ENCODE results near the gene FGF21.

Gene FGF21

GRCh38 chr19:48728911-48729664 lies 26.2 kb upstream of the FGF21 start:
- DNase-seq (ENCODE audit: low read depth in 2 of 3, low spot score in 1 of 3): no peak

- no peak for DNase-seq (ENCODE audit: low read depth in 2 of 3, low spot score in 1 of 3)
Observed at GRCh38 chr19:48731452-48731851, 23.9 kb upstream of the FGF21 start.

GRCh38 chr19:48734625-48735024 lies 20.7 kb upstream of the FGF21 start:
- DNase-seq (ENCODE audit: low read depth in 2 of 3, low spot score in 1 of 3): no peak

DNA sequence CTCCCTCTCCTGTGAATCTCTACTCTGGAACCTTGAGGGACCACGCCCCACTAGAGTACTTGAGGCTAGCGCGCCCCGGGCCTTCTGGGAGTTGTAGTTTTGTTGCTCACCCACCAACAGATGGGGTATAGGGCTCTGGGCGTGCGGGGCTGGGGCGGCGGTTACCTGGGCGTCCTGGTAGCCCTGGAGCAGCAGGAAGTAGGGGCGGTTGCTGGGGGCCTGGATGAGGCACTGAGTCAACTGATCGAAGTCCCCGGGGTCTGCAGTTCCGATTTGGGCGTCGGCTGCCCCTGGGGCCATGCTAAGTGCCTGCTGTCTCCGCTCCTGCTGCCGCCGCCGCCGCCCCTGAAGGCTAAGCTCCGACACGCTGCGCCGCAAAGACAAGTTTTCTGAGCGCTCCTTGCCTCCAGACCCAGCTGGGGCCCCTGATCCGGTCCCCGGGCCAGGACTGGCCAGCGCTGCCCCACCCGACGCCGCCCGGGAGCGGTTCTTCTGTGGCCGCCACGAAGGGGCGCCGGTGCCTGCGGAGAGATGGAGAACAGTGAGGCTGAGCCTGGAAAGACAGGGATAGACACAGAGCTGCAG lies 20.2 kb upstream of the FGF21 start:
- DNase-seq (ENCODE audit: low read depth in 2 of 3, low spot score in 1 of 3): no peak

DNA sequence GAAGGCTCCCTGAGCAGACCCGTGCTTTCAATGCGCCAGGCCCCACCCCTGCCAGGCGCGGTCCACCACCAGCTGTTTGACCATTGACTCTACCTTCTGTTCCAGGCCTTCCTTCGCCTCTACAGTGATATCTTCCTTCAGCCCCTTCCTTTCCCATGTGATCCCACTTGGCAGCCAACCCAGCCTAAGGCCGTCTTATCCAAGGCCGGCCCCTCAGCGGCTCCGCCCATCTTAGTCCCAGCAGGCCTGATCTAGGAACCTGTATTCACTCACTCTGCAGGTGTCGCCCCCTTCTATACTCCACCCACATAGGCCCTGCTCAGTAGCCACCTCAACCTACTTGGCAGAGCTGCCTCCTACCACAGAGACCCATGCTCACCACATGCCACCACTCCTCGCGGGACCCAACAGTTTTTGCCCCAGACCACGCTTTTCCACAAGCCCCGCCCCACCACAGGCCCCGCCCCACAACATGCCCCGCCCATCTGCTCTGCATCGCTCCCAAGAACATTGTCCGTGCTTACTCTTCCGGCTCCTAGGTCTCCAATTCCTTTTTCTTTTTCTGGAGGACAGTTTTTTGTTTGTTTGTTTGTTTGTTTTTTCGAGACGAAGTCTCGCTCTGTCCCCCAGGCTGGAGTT lies 17.8 kb upstream of the FGF21 start:
- DNase-seq (ENCODE audit: low read depth in 2 of 3, low spot score in 1 of 3): no peak

GRCh38 chr19:48738557-48739403 lies 16.5 kb upstream of the FGF21 start:
- peak; percentile 90 to 94 (median 93) for DNase-seq (ENCODE audit: low read depth in 2 of 3, low spot score in 1 of 3)

DNA sequence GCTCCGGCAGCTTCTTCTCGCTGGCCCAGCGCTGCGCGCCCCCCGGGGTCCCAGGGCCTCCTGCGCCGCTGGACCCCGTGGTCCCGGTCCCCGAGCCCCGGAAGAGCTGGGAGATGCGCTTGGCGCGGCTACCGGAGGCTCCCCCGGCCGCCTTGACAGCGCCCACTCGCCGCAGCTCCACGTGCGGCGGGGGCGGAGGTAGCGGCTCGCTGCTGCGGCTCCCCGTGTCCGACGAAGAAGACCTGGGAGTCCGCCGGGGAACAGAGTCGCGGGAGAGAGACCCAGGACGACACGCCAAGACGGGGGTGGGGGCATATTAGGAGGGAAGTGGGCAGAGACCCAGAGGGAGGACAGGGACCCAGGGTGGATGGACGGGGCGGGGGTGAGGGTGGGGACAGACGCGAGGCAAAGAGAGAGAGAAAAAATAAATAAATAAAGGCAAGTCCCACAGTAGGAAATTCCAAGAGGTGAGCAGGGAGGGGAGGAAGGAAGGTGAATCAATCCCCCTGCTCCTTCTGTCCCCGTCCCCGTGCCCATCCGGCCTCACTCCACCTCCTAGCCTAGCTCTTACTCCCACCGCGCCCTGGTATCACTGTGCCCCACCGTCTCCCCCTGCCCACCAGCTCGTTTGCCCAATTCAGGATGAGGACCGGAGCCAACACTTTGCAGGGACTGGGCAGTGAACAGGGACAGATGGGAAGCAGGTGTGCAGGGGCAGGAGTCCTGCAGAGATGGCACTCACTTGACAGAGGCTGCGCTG lies 15.7 kb upstream of the FGF21 start:
- no peak for DNase-seq (ENCODE audit: low read depth in 2 of 3, low spot score in 1 of 3)

- no peak for DNase-seq (ENCODE audit: low read depth in 2 of 3, low spot score in 1 of 3)
Observed at GRCh38 chr19:48740164-48740972, 15.0 kb upstream of the FGF21 start, which contains the start of gene RASIP1. Gene RASIP1, minus strand, starts transcription at chr19:48740610. Its CDS starts 328 bp downstream, at chr19:48740282.

DNA sequence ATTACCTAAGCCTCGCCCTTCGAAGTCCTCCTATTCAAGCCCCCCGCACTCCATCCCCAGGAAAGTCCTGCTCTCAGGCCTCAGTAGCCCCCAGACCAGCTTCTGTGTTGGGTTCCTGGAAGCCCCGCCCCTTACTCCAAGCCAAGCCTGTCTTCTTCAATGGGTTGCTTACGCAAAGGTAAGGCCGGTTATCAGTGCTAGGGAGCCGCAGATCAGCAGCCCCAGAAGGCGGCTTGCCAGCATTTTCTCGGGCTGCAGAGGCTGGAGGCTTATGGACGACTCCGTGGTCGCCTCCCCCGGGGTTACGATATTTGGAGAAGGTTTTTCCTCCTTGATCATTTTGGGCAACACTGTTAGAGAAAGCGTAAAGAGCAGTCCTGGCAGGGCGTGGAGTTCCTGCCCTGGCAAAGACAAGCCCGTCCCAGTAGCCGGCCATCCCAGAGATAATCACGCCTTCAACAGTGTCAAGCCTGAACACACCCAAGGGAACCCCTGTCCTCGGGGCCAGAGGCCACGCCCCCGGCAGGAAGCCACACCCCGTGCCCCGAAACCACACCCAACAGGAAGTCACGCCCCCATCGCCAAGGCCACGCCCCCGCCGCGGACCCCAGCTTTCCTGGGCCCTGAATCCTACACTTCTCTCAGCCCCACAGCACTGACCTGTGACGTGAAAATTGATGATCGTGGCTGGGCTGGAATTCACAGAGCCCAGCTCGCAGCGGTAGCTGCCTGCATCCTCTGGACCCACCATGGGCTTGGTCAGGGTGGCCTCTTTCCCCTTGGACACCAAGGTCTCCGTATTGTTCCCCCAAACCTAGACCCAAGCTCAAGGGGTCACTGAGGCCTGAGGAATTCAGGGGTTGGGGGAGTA lies 14.0 kb upstream of the FGF21 start:
- peak in 2 of 3 donors; percentile 27 to 47 for DNase-seq (ENCODE audit: low read depth in 2 of 3, low spot score in 1 of 3)

- no peak for DNase-seq (ENCODE audit: low read depth in 2 of 3, low spot score in 1 of 3)
Observed at GRCh38 chr19:48742096-48742495, 13.2 kb upstream of the FGF21 start.

DNA sequence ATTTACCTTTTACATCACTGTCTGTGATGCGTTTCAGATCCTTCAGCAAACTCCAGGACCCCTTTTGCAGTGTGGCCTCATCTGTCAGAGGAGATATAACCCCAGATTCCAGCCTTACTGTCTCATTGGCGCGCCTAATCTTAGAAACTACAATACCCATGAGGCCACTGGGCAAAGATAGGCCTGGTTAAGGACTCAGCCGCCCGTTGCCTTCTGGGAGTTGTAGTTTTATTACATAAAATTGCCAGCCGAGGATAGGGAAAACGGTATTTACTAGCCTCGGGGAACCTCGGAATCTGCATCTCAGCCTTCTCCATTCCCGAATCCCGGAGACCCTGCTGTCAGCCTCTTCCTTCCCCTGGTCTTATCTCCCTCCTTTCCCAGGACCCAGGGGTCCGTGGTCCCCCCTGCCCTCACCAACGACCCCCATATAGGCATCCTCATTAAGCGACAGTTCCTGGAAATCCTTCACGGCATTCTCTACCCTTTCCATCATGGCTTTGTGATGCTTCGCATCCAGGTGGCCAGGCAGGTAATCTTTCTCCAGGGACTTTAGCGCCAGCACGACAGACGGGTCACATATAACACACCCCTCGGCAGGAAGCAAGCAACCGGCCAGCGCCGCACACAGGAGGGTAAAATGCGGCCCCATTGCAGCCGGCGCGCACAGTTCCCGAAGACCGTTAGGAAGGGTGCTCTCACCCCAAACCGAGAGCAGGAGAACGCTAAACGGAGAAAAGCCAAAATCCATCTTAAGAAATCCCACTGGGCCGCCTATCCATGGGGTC lies 9.9 kb upstream of the FGF21 start:
- DNase-seq (ENCODE audit: low read depth in 2 of 3, low spot score in 1 of 3): peak; percentile 22 to 55 (median 43)

DNA sequence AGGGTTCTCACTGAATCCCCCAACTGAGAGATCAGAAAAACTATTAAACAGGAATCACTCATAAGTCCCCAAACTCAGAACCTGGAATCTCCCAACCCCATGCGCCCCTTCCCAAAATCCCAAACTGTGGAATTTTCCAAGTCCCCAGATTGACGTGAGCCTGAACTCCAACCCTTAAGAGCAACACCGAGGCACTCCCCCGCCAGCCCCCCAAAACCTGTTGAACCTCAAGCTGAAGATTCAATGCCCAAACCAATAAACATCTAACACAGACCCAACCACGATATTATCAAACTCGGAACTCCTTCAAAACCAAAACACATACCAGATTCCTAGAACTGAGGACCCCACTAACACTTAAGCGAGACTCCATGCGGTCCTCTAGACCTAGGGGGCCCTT lies 9.2 kb upstream of the FGF21 start:
- DNase-seq (ENCODE audit: low read depth in 2 of 3, low spot score in 1 of 3): no peak

- peak; percentile 36 to 53 (median 42) for DNase-seq (ENCODE audit: low read depth in 2 of 3, low spot score in 1 of 3)
Observed at GRCh38 chr19:48746738-48747575, 8.4 kb upstream of the FGF21 start, which contains the start of gene IZUMO1. Gene IZUMO1, minus strand, starts transcription at chr19:48746909. Its CDS starts 1,050 bp downstream, at chr19:48745859.

- DNase-seq (ENCODE audit: low read depth in 2 of 3, low spot score in 1 of 3): no peak
Observed at GRCh38 chr19:48749571-48750198, 5.6 kb upstream of the FGF21 start.

- DNase-seq (ENCODE audit: low read depth in 2 of 3, low spot score in 1 of 3): no peak
Observed at GRCh38 chr19:48750351-48750750, 5.0 kb upstream of the FGF21 start.

DNA sequence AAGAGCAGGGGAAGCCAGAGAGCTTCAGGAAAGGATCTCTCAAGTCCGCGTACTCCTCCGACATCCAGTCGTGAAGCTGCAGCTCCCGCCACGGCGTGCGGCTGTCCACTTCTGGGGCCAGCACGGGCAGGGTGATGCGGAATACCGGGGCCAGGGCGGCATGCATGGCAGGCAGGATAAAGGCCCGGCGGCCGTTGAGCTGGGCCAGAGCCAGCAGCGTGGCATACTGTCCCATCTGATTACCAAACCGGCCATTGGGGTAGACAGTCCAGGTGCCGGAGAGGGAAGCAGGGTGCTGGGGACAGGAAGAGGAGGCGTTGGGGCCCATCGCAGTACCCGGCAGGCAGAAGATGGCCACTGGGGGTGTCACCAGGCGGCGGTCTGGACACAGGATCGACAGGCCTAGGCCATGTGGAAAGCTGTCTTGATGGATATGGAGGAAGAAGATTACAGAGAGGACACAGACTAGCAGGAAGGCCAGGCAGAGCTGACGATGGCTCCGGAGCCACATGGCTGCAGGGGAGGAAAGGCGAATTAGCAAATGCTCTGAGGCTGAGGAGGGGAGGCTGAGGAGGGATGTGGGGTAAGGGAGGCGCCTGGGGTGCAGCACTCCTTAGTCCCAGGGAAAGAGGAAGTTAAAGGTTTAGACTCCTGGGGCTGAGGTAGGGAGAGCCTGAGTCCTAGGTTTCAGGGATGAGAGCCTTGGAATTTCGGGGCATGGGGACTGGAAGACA lies 4.4 kb upstream of the FGF21 start:
- DNase-seq (ENCODE audit: low read depth in 2 of 3, low spot score in 1 of 3): no peak

Measured in stimulated activated CD4-positive, alpha-beta T cell treated with anti-CD3 and anti-CD28 coated beads, Interleukin-12 subunit alpha, Interleukin-12 subunit beta, amount 100 ng/mL, for 48 hours (primary cell).